Heart left ventricle (tissue), 13 donors: Measurements from ENCODE around the gene ACOXL.
A peak's percentile ranks its signal among the peaks of the same experiment; 100 is the strongest.

ENCODE experiments used
- CTCF ChIP-seq, 12 donors: fragments of 200-600 bp; sonication (generic) in 4 of 12; IDR thresholded peaks; one replicate each; pipeline versions ENCODE4 v1.5.0 to v1.8.0; 2018 to 2022; ENCODE audit warnings: antibody characterized with exemption in 12 of 12, mild to moderate bottlenecking in 5 of 12
- POLR2A ChIP-seq, 2 donors: fragments of 450-650 bp; IDR thresholded peaks; one replicate each; pipeline ENCODE4 v1.6.1; 2017; ENCODE audit warnings: antibody characterized with exemption in 2 of 2, mild to moderate bottlenecking in 2 of 2, moderate library complexity in 2 of 2
- donor health status: ischemic (EF 13 %, LVEDD 7.1; RV severe dilation, severe dysfunction).
- donor health status: DM: no; HTN: yes; CAD: no.
- donor health status: DM: no; HTN: no; CAD: no.
- donor health status: ischemic (EF 25% LVEDD 6.9; RV normal size, moderate dysfunction).
- donor health status: ischemic (EF 25% LVEDD 5.7; RV mildly dilated, moderate dysfunction).
- donor health status: ischemic (EF 35%, LVEDD 5.7; RV mildly dilated, moderate dysfunction).
- donor health status: nonischemic (EF 11% LVEDD 7.7; RV severe dilation, severe dysfunction).
- donor health status: DM: yes; HTN: yes; CAD: no.
- donor health status: PGD.
- donor health status: ischemic (EF 29% LVEDD 5.4; RV normal size, mild dysfunction).
- donor health status: nonischemic (EF 23%, LVEDD 6.1; RV moderate dilation, normal function).

- TF ChIP-seq CTCF (IDR thresholded peaks at IDR 0.05) (peak in 2 of 12 donors; percentile 5 to 6), POLR2A (IDR thresholded peaks at IDR 0.05) (no peak)
Measured at GRCh38 chr2:110854355-110855081, 122.1 kb downstream of the ACOXL start.
